Breast epithelium (tissue), 4 donors: Measurements from ENCODE around the gene INPP5K. TPM values are rescaled to one million over a fixed set of nuclear protein-coding genes. Genes with fewer than 3 reads are reported as not detected.
"Not testable (repeated sequence)": the region's sequence is repeated elsewhere in the genome, so short reads cannot be mapped to it uniquely, and the experiment has no call there.

Experiments
- DNase-seq, 2 donors: peaks; one replicate each; pipeline ENCODE4 v3.0.0-alpha.2; 2019; ENCODE audit warnings: low spot score in 2 of 2
- H3K27ac ChIP-seq, 2 donors: fragments of 200-600 bp; sonication (generic) in 1 of 2; one replicate each; pipeline ENCODE4 v1.5.1; 2016 to 2019; ENCODE audit warnings: mild to moderate bottlenecking in 1 of 2
- H3K27me3 ChIP-seq, 2 donors: fragments of 200-600 bp; sonication (generic) in 1 of 2; one replicate each; pipeline versions ENCODE4 v1.5.1 to v1.6.0; 2017 to 2019; ENCODE audit warnings: control low read depth in 1 of 2, mild to moderate bottlenecking in 1 of 2
- H3K36me3 ChIP-seq: fragments of 200-600 bp; one replicate; pipeline ENCODE4 v1.5.1; 2019
- H3K4me1 ChIP-seq, 2 donors: fragments of 200-600 bp; sonication (generic); one replicate each; pipeline ENCODE4 v1.5.1; 2016 to 2019; ENCODE audit warnings: control low read depth in 1 of 2
- H3K4me3 ChIP-seq, 3 donors: fragments of 200-600 bp; sonication (generic); 1 replicate in 2 of 3; 2 replicates in 1 of 3; pipeline ENCODE4 v1.5.1; 2016 to 2019; ENCODE audit warnings: mild to moderate bottlenecking in 3 of 3, moderate library complexity in 2 of 3
- H3K9me3 ChIP-seq, 2 donors: fragments of 200-600 bp; sonication (generic) in 1 of 2; one replicate each; pipeline ENCODE4 v1.5.1; 2016 to 2019; ENCODE audit warnings: control low read depth in 1 of 2
- CTCF ChIP-seq, 3 donors: fragments of 450-650 bp; IDR thresholded peaks; one replicate each; pipeline ENCODE4 v1.5.1; 2016 to 2017; ENCODE audit warnings: antibody characterized with exemption in 3 of 3, mild to moderate bottlenecking in 3 of 3, moderate library complexity in 3 of 3
- POLR2A ChIP-seq: fragments of 450-650 bp; IDR thresholded peaks from one replicate; pipeline ENCODE4 v1.6.1; 2016; ENCODE audit warnings: antibody characterized with exemption, mild to moderate bottlenecking, moderate library complexity
- POLR2AphosphoS5 ChIP-seq, 3 donors: sonication (generic); formaldehyde crosslinking; IDR thresholded peaks; one replicate each; pipeline ENCODE4 v1.6.1; 2017; ENCODE audit warnings: antibody characterized with exemption in 3 of 3
- intact Hi-C: fragments of 100-400 bp; cut with DNase I; formaldehyde crosslinking; loops from one replicate; pipeline ENCODE4 v1.15.1; 2023; ENCODE audit warnings: low total_unique reads
- total RNA-seq, 3 donors: library from RNA; depleted of rRNA; stranded (reverse); fragments of >200 nt; gene quantifications; one replicate each; pipeline ENCODE4 v1.1.0, GENCODE V29; 2016

INPP5K gene
- total RNA-seq, 3 donors from 2014 or later: 75.2 to 177 (median 88.8) TPM

DNA sequence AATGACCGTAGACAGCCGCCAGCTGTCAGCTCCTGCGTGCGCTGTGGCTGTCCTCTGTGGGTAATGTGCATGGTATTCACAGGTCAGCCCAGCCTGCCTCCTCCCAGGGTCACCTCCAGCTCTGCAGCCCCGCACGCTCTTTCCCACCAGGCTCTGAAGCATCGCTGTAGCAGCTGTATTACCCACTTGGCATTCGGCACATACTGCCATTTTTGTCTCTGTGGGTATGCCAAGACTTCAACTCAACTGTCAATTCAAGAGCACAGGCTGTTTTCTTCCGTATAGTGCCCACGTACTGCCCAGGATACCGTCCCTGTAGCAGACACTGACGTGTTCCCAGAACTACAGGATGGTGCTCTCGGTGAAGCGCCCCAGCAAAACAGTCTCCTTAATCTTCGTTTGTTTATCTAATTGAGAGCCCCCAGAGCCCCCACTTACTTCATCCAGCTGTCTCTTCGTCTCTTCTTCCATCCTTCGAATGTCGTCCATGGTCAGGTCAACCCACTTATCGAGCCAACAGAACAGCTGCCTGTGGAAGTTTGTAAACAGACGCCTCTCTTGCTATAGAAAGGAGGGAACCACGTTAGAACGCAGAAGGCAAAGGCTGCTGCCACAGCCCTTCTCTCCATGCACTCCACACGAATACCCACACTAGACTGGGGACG lies 17.4 kb upstream of the INPP5K start:
- no peak overlapping the region for H3K27ac ChIP-seq
- no peaks in the 10 kb centered on the region for H3K27me3 ChIP-seq
- no peak for TF ChIP-seq CTCF (IDR thresholded peaks at IDR 0.05)
- TF ChIP-seq POLR2A: no peak
- no peak for TF ChIP-seq POLR2AphosphoS5 (IDR thresholded peaks at IDR 0.05)
- H3K9me3 ChIP-seq: no peaks in the 10 kb centered on the region
- H3K36me3 ChIP-seq: peaks cover 7% of the 10 kb centered on the region
- no peaks in the 10 kb centered on the region for H3K4me1 ChIP-seq
- no peak for DNase-seq
- intact Hi-C loops: no loop called here
- no peak overlapping the region for H3K4me3 ChIP-seq

DNA sequence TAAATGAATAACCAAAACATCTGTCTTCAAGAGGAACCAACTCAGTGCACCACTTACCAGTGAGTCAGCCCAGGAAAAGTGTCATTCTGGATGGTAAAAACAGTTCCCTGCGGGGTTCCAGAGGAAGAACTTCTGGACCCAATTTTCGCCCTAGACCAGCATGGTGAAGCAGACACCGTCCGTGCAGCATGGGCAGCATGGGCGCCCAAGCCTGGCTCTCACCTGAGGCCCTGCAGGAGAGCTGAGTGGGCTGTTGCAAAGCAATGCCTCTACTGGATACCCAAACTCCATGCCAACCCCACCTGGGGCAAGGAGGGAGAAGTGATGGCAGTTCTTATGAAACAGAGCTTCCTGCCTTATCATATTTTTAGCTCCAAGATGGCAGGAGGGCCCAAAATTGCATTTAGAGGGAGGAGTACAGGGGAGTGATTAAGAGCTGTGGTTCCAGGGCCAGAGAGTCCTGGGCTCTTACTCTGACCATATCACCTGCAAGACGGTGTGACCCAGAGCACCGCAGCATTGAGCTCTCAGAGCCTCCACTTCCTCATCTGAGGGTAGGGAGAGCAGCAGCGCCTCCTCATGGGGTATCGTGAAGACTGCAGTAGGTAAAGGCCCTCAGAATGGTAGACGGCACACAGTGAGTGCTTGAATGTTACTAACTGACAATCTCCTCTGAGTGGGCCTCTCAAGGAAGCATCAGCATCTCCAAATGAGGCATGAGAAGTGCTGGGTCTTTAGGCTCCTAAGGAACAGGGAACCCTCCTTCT lies 16.6 kb upstream of the INPP5K start:
- Histone ChIP-seq H3K4me3 (no peak overlapping the region), H3K9me3 (no peaks in the 10 kb centered on the region), H3K27ac (no peak overlapping the region), H3K4me1 (no peaks in the 10 kb centered on the region), H3K36me3 (peaks cover 7% of the 10 kb centered on the region), H3K27me3 (no peaks in the 10 kb centered on the region)
- DNase-seq: no peak
- intact Hi-C loops: no loop called here
- TF ChIP-seq POLR2AphosphoS5 (IDR thresholded peaks at IDR 0.05): no peak
- no peak for TF ChIP-seq CTCF (IDR thresholded peaks at IDR 0.05)
- no peak for TF ChIP-seq POLR2A

DNA sequence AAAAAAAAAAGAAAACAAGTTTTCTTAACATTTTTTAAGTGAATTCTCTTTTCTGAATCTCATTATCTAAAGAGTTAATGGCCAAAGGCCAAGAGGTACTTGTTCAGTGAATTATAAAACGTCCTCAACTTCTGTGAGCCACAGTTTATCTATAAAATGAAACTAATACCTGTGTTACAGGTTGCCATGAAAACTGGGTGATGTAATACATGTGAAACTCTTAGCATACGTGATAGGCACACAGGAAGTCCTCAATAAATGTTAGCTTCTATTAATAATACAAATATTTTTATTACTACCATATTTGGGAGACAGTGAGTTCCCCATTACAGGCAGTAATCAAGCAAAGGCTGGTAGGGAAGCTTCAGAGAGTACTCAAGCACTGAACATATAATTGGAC lies 13.5 kb upstream of the INPP5K start:
- no peak for DNase-seq
- no peaks in the 10 kb centered on the region for H3K9me3 ChIP-seq
- intact Hi-C loops: no loop called here
- no peak overlapping the region for H3K4me3 ChIP-seq
- peaks cover 7% of the 10 kb centered on the region for H3K36me3 ChIP-seq
- H3K4me1 ChIP-seq: no peaks in the 10 kb centered on the region
- no peak overlapping the region for H3K27ac ChIP-seq
- no peaks in the 10 kb centered on the region for H3K27me3 ChIP-seq
- TF ChIP-seq POLR2A (no peak), CTCF (IDR thresholded peaks at IDR 0.05) (no peak), POLR2AphosphoS5 (IDR thresholded peaks at IDR 0.05) (no peak)

DNA sequence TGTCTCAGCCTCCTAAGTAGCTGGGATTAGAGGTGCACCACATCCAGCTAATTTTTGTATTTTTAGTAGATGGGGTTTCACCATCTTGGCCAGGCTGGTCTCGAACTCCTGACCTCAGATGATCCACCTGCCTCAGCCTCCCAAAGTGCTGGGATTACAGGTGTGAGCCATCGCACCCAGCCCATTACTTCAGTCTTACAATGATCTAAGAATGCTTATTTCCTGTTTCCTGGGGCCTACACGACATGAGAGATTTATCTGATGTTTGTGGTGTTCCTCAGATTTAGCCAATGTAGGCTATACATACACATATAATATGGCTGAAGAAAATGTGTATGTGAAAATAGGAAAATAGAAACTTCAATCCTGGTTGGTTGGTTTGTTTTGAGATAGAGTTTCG lies 10.5 kb upstream of the INPP5K start:
- H3K9me3 ChIP-seq, H3K36me3 ChIP-seq, H3K27ac ChIP-seq, H3K4me1 ChIP-seq, H3K4me3 ChIP-seq, intact Hi-C loops, DNase-seq, H3K27me3 ChIP-seq: not testable (repeated sequence)

DNA sequence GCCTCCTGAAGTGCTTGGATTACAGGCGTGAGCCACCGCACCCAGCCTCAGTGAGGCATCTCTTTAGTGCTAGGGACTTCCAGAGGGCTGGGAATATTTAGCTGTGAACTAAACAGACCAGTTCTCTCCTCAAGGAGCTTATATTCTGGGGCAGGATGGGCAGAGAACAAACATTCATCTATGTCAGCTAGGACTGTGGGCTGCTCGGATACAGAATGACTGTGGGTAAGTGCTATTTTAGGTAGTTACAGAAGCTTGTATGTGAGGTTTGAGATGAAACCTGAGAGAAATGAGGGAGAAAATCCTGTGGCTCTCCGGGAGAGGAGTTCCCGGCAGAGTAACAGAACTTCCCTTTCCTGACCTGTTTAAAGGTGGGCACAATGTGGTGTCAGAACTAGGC lies 6.2 kb upstream of the INPP5K start:
- intact Hi-C loops: no loop called here
- Histone ChIP-seq H3K36me3 (no peaks in the 10 kb centered on the region), H3K27me3 (no peaks in the 10 kb centered on the region), H3K9me3 (no peaks in the 10 kb centered on the region), H3K4me1 (no peaks in the 10 kb centered on the region), H3K27ac (no peak overlapping the region), H3K4me3 (no peak overlapping the region)
- DNase-seq: no peak
- TF ChIP-seq CTCF (IDR thresholded peaks at IDR 0.05): no peak
- no peak for TF ChIP-seq POLR2A
- TF ChIP-seq POLR2AphosphoS5 (IDR thresholded peaks at IDR 0.05): no peak
